ENCODE measurements around the gene RAI2. TPM values are rescaled to one million over a fixed set of nuclear protein-coding genes. Genes with fewer than 3 reads are reported as not detected.

RAI2 gene
- not detected in 2 replicates for total RNA-seq

GRCh38 chrX:17860811-17861488, at the start of gene RAI2:
RAI2 (minus strand) TSS chrX:17861298; CDS start chrX:17802010, 59,288 bp downstream.

Other genes with a start within 250 kb of the RAI2 start
- gene SCML1, start 123.8 kb downstream of the RAI2 start, total RNA-seq, result 7.0 and 7.8 TPM in 2 replicates

All from cardiac atrium fibroblast (primary cell).